ENCODE results near the gene GPC6. TPM values are rescaled to one million over a fixed set of nuclear protein-coding genes. Genes with fewer than 3 reads are reported as not detected.

GPC6 gene
- polyA plus RNA-seq, 1 of the 3 experiments (the other 2 are of a cell fraction), result 6.7 TPM

DNA sequence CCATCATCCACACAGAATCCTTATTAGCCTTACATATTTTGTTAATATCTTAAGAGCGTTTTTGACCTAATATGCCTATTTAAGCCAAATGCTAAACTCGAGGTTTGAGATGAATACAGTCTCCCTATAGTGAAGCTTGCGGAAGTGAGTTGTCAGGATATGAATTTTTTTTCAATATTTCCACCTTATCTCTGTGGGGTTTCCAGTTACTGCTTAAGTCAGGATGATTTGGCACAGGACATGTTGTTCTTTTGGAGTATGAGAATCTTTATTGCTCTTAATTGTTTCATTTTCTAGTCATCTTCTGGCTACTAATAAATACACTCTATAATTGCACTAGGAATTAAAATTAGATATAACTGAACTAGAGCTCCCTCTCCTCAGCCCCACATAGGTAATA lies 44.2 kb upstream of the GPC6 start (continued):
- no peak for TF ChIP-seq CTCF (IDR thresholded peaks at IDR 0.05)
- TF ChIP-seq, protein P1, sequence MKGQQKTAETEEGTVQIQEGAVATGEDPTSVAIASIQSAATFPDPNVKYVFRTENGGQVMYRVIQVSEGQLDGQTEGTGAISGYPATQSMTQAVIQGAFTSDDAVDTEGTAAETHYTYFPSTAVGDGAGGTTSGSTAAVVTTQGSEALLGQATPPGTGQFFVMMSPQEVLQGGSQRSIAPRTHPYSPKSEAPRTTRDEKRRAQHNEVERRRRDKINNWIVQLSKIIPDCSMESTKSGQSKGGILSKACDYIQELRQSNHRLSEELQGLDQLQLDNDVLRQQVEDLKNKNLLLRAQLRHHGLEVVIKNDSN (IDR thresholded peaks at IDR 0.05; ENCODE audit: borderline replicate concordance, low read depth), result no peak

GRCh38 chr13:93183302-93183701 lies 43.3 kb upstream of the GPC6 start:
- no peaks in the 10 kb centered on the region for H3K9me3 ChIP-seq
- no peak overlapping the region for H3K9ac ChIP-seq
- H3K27ac ChIP-seq (ENCODE audit: low read depth in 2 of 2, low read length in 1 of 2), result no peak overlapping the region
- TF ChIP-seq, protein P2, sequence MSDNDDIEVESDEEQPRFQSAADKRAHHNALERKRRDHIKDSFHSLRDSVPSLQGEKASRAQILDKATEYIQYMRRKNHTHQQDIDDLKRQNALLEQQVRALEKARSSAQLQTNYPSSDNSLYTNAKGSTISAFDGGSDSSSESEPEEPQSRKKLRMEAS (IDR thresholded peaks at IDR 0.05; ENCODE audit: low read depth), result no peak
- TF ChIP-seq YY1 (IDR thresholded peaks at IDR 0.05; ENCODE audit: low read depth) (no peak), GATA2 (CRISPR knock-in tag; IDR thresholded peaks at IDR 0.05) (no peak), NFIC (IDR thresholded peaks at IDR 0.05; ENCODE audit: borderline replicate concordance) (no peak), ELF1 (IDR thresholded peaks at IDR 0.05) (no peak), JUND (IDR thresholded peaks at IDR 0.05) (no peak), RFX5 (IDR thresholded peaks at IDR 0.05; ENCODE audit: low read length) (no peak), NRF1 (IDR thresholded peaks at IDR 0.05; ENCODE audit: low read depth, low read length) (no peak), EP300 (IDR thresholded peaks at IDR 0.05; ENCODE audit: borderline replicate concordance in 1 of 2, low read depth in 1 of 2, low read length in 1 of 2) (no peak), RCOR1 (IDR thresholded peaks at IDR 0.05; ENCODE audit: low read length) (no peak), MEF2A (IDR thresholded peaks at IDR 0.05; ENCODE audit: borderline replicate concordance, low read depth) (no peak), POLR2AphosphoS5 (IDR thresholded peaks at IDR 0.05; ENCODE audit: low read depth, low read length) (no peak), RAD21 (IDR thresholded peaks at IDR 0.05; ENCODE audit: low read length) (no peak), TCF12 (IDR thresholded peaks at IDR 0.05) (no peak)
- TF ChIP-seq, protein P3, sequence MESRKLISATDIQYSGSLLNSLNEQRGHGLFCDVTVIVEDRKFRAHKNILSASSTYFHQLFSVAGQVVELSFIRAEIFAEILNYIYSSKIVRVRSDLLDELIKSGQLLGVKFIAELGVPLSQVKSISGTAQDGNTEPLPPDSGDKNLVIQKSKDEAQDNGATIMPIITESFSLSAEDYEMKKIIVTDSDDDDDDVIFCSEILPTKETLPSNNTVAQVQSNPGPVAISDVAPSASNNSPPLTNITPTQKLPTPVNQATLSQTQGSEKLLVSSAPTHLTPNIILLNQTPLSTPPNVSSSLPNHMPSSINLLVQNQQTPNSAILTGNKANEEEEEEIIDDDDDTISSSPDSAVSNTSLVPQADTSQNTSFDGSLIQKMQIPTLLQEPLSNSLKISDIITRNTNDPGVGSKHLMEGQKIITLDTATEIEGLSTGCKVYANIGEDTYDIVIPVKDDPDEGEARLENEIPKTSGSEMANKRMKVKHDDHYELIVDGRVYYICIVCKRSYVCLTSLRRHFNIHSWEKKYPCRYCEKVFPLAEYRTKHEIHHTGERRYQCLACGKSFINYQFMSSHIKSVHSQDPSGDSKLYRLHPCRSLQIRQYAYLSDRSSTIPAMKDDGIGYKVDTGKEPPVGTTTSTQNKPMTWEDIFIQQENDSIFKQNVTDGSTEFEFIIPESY (IDR thresholded peaks at IDR 0.05; ENCODE audit: borderline replicate concordance, low read depth), result no peak
- TF ChIP-seq, protein P1 (IDR thresholded peaks at IDR 0.05; ENCODE audit: borderline replicate concordance, low read depth), result no peak
- no peak overlapping the region for H3K4me2 ChIP-seq
- H2AFZ ChIP-seq (ENCODE audit: low read depth), result no peak overlapping the region
- no peaks in the 10 kb centered on the region for H4K20me1 ChIP-seq (ENCODE audit: insufficient read depth)
- POLR2A ChIA-PET, result no interaction called here
- H3K9me2 ChIP-seq, result no peaks in the 10 kb centered on the region
- no peaks in the 10 kb centered on the region for H3K36me3 ChIP-seq (replicated peaks in 1 of 2; ENCODE audit: control insufficient read depth in 1 of 2, insufficient read depth in 2 of 2, low read length in 1 of 2)
- H3K27me3 ChIP-seq (ENCODE audit: insufficient read depth), result no peaks in the 10 kb centered on the region
- WGBS (ENCODE audit: low lambda C conversion rate), result 69% methylated on average over 1 of the region's 1 CpG
- H3K4me1 ChIP-seq (ENCODE audit: control insufficient read depth in 1 of 2, insufficient read depth in 2 of 2, low read depth in 1 of 2, low read length in 1 of 2), result no peaks in the 10 kb centered on the region
- no peak overlapping the region for H3K4me3 ChIP-seq (ENCODE audit: low read depth in 2 of 2, low read length in 1 of 2)
- H3K79me2 ChIP-seq (ENCODE audit: insufficient read depth), result no peaks in the 10 kb centered on the region
- no peaks in the 10 kb centered on the region for H3F3A ChIP-seq (replicated peaks; ENCODE audit: insufficient read depth)
- DNase-seq, result no peak
- CTCF ChIA-PET, result no interaction called here
